Activated naive CD8-positive, alpha-beta T cell treated with anti-CD3 and anti-CD28 coated beads, Interleukin-2, amount 10 ng/mL, durations not matched to agents 7 days and 5 days (primary cell): Measurements from ENCODE around the gene KLK10. TPM values are rescaled to one million over a fixed set of nuclear protein-coding genes. Genes with fewer than 3 reads are reported as not detected.

Experiments
- ATAC-seq: fragments of 150-1000 bp; cut with Tn5 transposase; one replicate; pipeline ENCODE4 v1.10.0; 2021; ENCODE audit warnings: low read depth, moderate library complexity
- POLR2A ChIA-PET: fragments of 350-600 bp; sonication (Branson Sonifier 250); formaldehyde crosslinking; loops from one replicate; lab custom pipeline; 2021; ENCODE audit warnings: antibody characterized with exemption; lab: Charles Lee
- DNase-seq: peaks from one replicate; pipeline ENCODE4 v3.0.0; 2021
- H3K27ac Mint-ChIP-seq: one replicate; pipeline ENCODE4 v1.8.0; 2022; ENCODE audit warnings: mild to moderate bottlenecking, mixed read lengths
- H3K27me3 Mint-ChIP-seq: one replicate; pipeline ENCODE4 v1.8.0; 2022; ENCODE audit warnings: mild to moderate bottlenecking, moderate library complexity, mixed read lengths
- H3K36me3 Mint-ChIP-seq: one replicate; pipeline ENCODE4 v1.8.0; 2021; ENCODE audit warnings: mild to moderate bottlenecking, mixed read lengths
- H3K4me1 Mint-ChIP-seq: one replicate; pipeline ENCODE4 v1.8.0; 2021; ENCODE audit warnings: mixed read lengths
- H3K4me3 Mint-ChIP-seq: one replicate; pipeline ENCODE4 v1.8.0; 2022; ENCODE audit warnings: mild to moderate bottlenecking, moderate library complexity, mixed read lengths
- H3K9me3 Mint-ChIP-seq: one replicate; pipeline ENCODE4 v1.8.0; 2021; ENCODE audit warnings: mixed read lengths
- total RNA-seq, 2 experiments: library from RNA; stranded (reverse); gene quantifications; one replicate each; pipeline ENCODE4 v1.2.3, GENCODE V29; 2021

Gene KLK10
- total RNA-seq, 2 experiments from 2014 or later: not detected

DNA sequence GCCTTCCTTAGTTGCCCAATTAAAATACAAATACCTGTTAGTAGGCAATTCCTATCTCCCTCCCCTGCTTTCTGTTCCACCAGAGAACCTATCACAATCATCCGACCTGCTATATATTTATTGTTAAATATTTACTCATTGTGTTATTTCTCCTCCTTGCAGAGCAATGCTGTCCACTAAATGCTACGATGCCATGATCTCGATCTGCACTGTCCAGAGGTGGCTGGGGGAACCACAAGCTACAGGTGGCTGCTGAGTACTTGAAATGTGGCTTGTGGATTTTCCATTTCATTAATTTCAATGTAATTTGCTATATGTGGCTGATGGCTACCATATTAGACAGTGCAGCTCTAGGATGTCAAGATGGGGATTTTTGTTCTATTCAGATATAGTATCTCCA lies 55.2 kb downstream of the KLK10 start:
- Mint-ChIP-seq H3K36me3 (no peaks in the 10 kb centered on the region), H3K27me3 (peaks cover 7% of the 10 kb centered on the region), H3K9me3 (no peaks in the 10 kb centered on the region), H3K4me1 (no peaks in the 10 kb centered on the region), H3K4me3 (no peak overlapping the region), H3K27ac (no peak overlapping the region)
- POLR2A ChIA-PET: no interaction called here
- DNase-seq (no peak), ATAC-seq (no peak)

DNA sequence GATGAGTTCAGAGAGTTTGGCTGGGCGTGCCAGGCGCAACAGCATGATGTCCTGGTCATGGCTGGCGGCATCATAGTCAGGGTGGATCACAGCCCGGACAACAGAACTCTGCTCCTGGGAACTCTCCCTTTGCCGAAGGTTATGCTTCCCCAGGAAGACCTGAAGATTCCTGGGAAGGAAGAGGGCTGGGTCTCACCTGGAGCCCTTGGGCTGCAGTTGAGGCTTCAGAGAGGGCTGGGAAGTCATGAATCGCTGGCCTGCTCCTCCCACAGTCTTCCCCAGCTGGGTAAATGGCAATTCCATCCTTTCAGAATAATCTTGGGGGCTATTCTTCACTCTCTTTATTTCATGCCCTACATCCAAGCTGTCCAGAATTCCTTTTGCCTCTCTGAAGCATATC lies 56.1 kb downstream of the KLK10 start:
- Mint-ChIP-seq H3K27ac (no peak overlapping the region), H3K36me3 (no peaks in the 10 kb centered on the region), H3K4me3 (no peak overlapping the region), H3K27me3 (peaks cover 7% of the 10 kb centered on the region), H3K9me3 (no peaks in the 10 kb centered on the region), H3K4me1 (no peaks in the 10 kb centered on the region)
- DNase-seq (no peak), ATAC-seq (no peak)
- POLR2A ChIA-PET: no interaction called here

Other genes starting within 250 kb of the KLK10 start
- gene GPR32, start 249.2 kb downstream of the KLK10 start, total RNA-seq: not detected
- not detected for gene ACP4, start 229.3 kb downstream of the KLK10 start, total RNA-seq
- gene KLK1, start 195.9 kb downstream of the KLK10 start, total RNA-seq: 1 to 10 TPM; 1.4 to 2.7 TPM
- not detected for gene KLK15, start 186.1 kb downstream of the KLK10 start, total RNA-seq
- gene KLK3, start 164.8 kb downstream of the KLK10 start, total RNA-seq: not detected
- gene KLK2, start 146.3 kb downstream of the KLK10 start, total RNA-seq: under 1 TPM in 1 of 2 experiments, not detected in 1; 0.44 TPM
- not detected for gene KLK4, start 108.3 kb downstream of the KLK10 start, total RNA-seq
- gene KLK5, start 66.7 kb downstream of the KLK10 start, total RNA-seq: not detected
- gene KLK6, start 50.1 kb downstream of the KLK10 start, total RNA-seq: not detected
- gene KLK7, start 35.8 kb downstream of the KLK10 start, total RNA-seq: not detected
- not detected for gene KLK8, start 18.1 kb downstream of the KLK10 start, total RNA-seq
- gene KLK11, start 6.9 kb upstream of the KLK10 start, total RNA-seq: not detected
- gene KLK12, start 15.3 kb upstream of the KLK10 start, total RNA-seq: not detected
- not detected for gene KLK13, start 45.4 kb upstream of the KLK10 start, total RNA-seq
- gene KLK14, start 63.2 kb upstream of the KLK10 start, total RNA-seq: under 1 TPM; 0.72 to 0.91 TPM
- 10 to 100 TPM in 1 of 2 experiments, 1 to 10 TPM in 1; 9.4 to 10.1 TPM for gene CTU1, start 88.7 kb upstream of the KLK10 start, total RNA-seq
- 1 to 10 TPM; 1.3 to 2.0 TPM for gene SIGLEC9, start 105.2 kb upstream of the KLK10 start, total RNA-seq
- gene SIGLEC7, start 122.6 kb upstream of the KLK10 start, total RNA-seq: under 1 TPM; 0.33 to 0.40 TPM
- 10 to 100 TPM in 1 of 2 experiments, 1 to 10 TPM in 1; 7.7 to 10.6 TPM for gene CD33, start 205.4 kb upstream of the KLK10 start, total RNA-seq
- not detected for gene SIGLECL1, start 231.4 kb upstream of the KLK10 start, total RNA-seq